HT-29 (cell line): ENCODE data around the gene ADGRF5. TPM values are rescaled to one million over a fixed set of nuclear protein-coding genes. Genes with fewer than 3 reads are reported as not detected.
A peak's percentile ranks its signal among the peaks of the same experiment; 100 is the strongest.

Source experiments
- DNase-seq: peaks from one replicate; pipeline ENCODE4 v3.0.0-alpha.2; 2015; ENCODE audit warnings: low spot score
- total RNA-seq: library from RNA; depleted of rRNA; stranded (reverse); fragments of >200 nt; shearing (Covaris generic); gene quantifications from 2 replicates; pipeline ENCODE4 v1.2.3, GENCODE V29; 2014; rRNA removed

ADGRF5 gene
- total RNA-seq, 1 experiment from 2014 or later = not detected

GRCh38 chr6:46828939-46829338 is 92.8 kb downstream of the ADGRF5 start:
- DNase-seq = no peak

- peak; percentile 15 for DNase-seq
Observed at GRCh38 chr6:46821458-46821881, 100.3 kb downstream of the ADGRF5 start.

- no peak for DNase-seq
Observed at GRCh38 chr6:46819561-46819960, 102.2 kb downstream of the ADGRF5 start.

GRCh38 chr6:46816626-46817025 is 105.1 kb downstream of the ADGRF5 start:
- DNase-seq = no peak

GRCh38 chr6:46815130-46815529 is 106.6 kb downstream of the ADGRF5 start:
- DNase-seq = no peak

- DNase-seq = no peak
Observed at GRCh38 chr6:46808806-46809205, 112.9 kb downstream of the ADGRF5 start.

Other genes starting within 250 kb of the ADGRF5 start
- not detected in 2 replicates for gene TDRD6, start 234.1 kb downstream of the ADGRF5 start, total RNA-seq
- not detected in 2 replicates for gene PLA2G7, start 186.6 kb downstream of the ADGRF5 start, total RNA-seq
- not detected in 2 replicates for gene ANKRD66, start 175.0 kb downstream of the ADGRF5 start, total RNA-seq
- 0.05 TPM in 1 of 2 replicates, not detected in the other for gene MEP1A, start 128.5 kb downstream of the ADGRF5 start, total RNA-seq
- 7.6 and 9.1 TPM in 2 replicates for gene ADGRF1, start 120.4 kb upstream of the ADGRF5 start, total RNA-seq